Mammary epithelial cell (primary cell): ENCODE measurements around the gene CST3.

Experiments
- CTCF ChIP-seq, 2 donors: IDR thresholded peaks in 1 of 2; conservative IDR thresholded peaks in 1 of 2; 2 replicates each; pipeline ENCODE4 v1.5.1; 2011 to 2012; ENCODE audit warnings: inconsistent platforms in 2 of 2, low read length in 2 of 2, mild to moderate bottlenecking in 2 of 2, control low read depth in 1 of 2, low read depth in 1 of 2; ENCODE audit not compliant: insufficient read depth in 1 of 2; ENCODE audit errors: extremely low read depth in 1 of 2
- EZH2 ChIP-seq: IDR thresholded peaks from 2 replicates; pipeline ENCODE4 v1.6.1; 2012; ENCODE audit warnings: low read length, inconsistent platforms, borderline replicate concordance

- TF ChIP-seq CTCF (conservative IDR thresholded peaks at IDR 0.05 in 1 of 2, IDR thresholded peaks at IDR 0.05 in 1 of 2; ENCODE audit: extremely low read depth in 1 of 2, insufficient read depth in 1 of 2, low read depth in 1 of 2, low read length in 2 of 2) (no peak), EZH2 (no peak)
Measured at GRCh38 chr20:23672158-23672557, 34.4 kb upstream of the CST3 start.
